ENCODE results near the gene CTXN3.

The CTXN3 gene

GRCh38 chr5:127696683-127697082 lies 47.8 kb downstream of the CTXN3 start:
- no peaks in the 10 kb centered on the region for H3K36me3 ChIP-seq (ENCODE audit: control insufficient read depth in 1 of 2, insufficient read depth in 2 of 2, low read length in 2 of 2)
- H3K27me3 ChIP-seq (ENCODE audit: control insufficient read depth in 1 of 2, insufficient read depth in 2 of 2, low read length in 2 of 2), result no peaks in the 10 kb centered on the region
- H3K4me1 ChIP-seq (ENCODE audit: control insufficient read depth in 1 of 2, insufficient read depth in 2 of 2, low read length in 2 of 2), result peaks cover 0 to 6% of the 10 kb centered on the region in 2 donors
- no peak overlapping the region for H3K9ac ChIP-seq (ENCODE audit: low read depth in 1 of 2, low read length in 2 of 2)
- no peak overlapping the region for H3K4me3 ChIP-seq (ENCODE audit: low read depth in 1 of 2, low read length in 2 of 2)
- no peaks in the 10 kb centered on the region for H3K9me3 ChIP-seq (ENCODE audit: control insufficient read depth in 1 of 2, low read length in 2 of 2)
- no peak overlapping the region for H3K27ac ChIP-seq (ENCODE audit: low read depth, low read length)

- no peaks in the 10 kb centered on the region for H3K9me3 ChIP-seq (ENCODE audit: control insufficient read depth in 1 of 2, low read length in 2 of 2)
- H3K9ac ChIP-seq (ENCODE audit: low read depth in 1 of 2, low read length in 2 of 2), result no peak overlapping the region
- no peak overlapping the region for H3K27ac ChIP-seq (ENCODE audit: low read depth, low read length)
- peaks cover 0 to 6% of the 10 kb centered on the region in 2 donors for H3K4me1 ChIP-seq (ENCODE audit: control insufficient read depth in 1 of 2, insufficient read depth in 2 of 2, low read length in 2 of 2)
- no peak overlapping the region for H3K4me3 ChIP-seq (ENCODE audit: low read depth in 1 of 2, low read length in 2 of 2)
- no peaks in the 10 kb centered on the region for H3K27me3 ChIP-seq (ENCODE audit: control insufficient read depth in 1 of 2, insufficient read depth in 2 of 2, low read length in 2 of 2)
- no peaks in the 10 kb centered on the region for H3K36me3 ChIP-seq (ENCODE audit: control insufficient read depth in 1 of 2, insufficient read depth in 2 of 2, low read length in 2 of 2)
These were observed 49.2 kb downstream of the CTXN3 start for GRCh38 chr5:127697894-127698600.

- Histone ChIP-seq H3K36me3 (ENCODE audit: control insufficient read depth in 1 of 2, insufficient read depth in 2 of 2, low read length in 2 of 2) (no peaks in the 10 kb centered on the region), H3K27me3 (ENCODE audit: control insufficient read depth in 1 of 2, insufficient read depth in 2 of 2, low read length in 2 of 2) (no peaks in the 10 kb centered on the region), H3K9ac (ENCODE audit: low read depth in 1 of 2, low read length in 2 of 2) (no peak overlapping the region), H3K4me1 (ENCODE audit: control insufficient read depth in 1 of 2, insufficient read depth in 2 of 2, low read length in 2 of 2) (peaks cover 0 to 6% of the 10 kb centered on the region in 2 donors), H3K27ac (ENCODE audit: low read depth, low read length) (no peak overlapping the region), H3K4me3 (ENCODE audit: low read depth in 1 of 2, low read length in 2 of 2) (no peak overlapping the region), H3K9me3 (ENCODE audit: control insufficient read depth in 1 of 2, low read length in 2 of 2) (no peaks in the 10 kb centered on the region)
These were observed 50.5 kb downstream of the CTXN3 start for GRCh38 chr5:127699416-127699815.

- Histone ChIP-seq H3K27ac (ENCODE audit: low read depth, low read length) (no peak overlapping the region), H3K4me3 (ENCODE audit: low read depth in 1 of 2, low read length in 2 of 2) (no peak overlapping the region), H3K27me3 (ENCODE audit: control insufficient read depth in 1 of 2, insufficient read depth in 2 of 2, low read length in 2 of 2) (no peaks in the 10 kb centered on the region), H3K9me3 (ENCODE audit: control insufficient read depth in 1 of 2, low read length in 2 of 2) (no peaks in the 10 kb centered on the region), H3K36me3 (ENCODE audit: control insufficient read depth in 1 of 2, insufficient read depth in 2 of 2, low read length in 2 of 2) (no peaks in the 10 kb centered on the region), H3K9ac (ENCODE audit: low read depth in 1 of 2, low read length in 2 of 2) (no peak overlapping the region), H3K4me1 (ENCODE audit: control insufficient read depth in 1 of 2, insufficient read depth in 2 of 2, low read length in 2 of 2) (peaks cover 0 to 6% of the 10 kb centered on the region in 2 donors)
These were observed 51.4 kb downstream of the CTXN3 start for GRCh38 chr5:127700237-127700766.

DNA sequence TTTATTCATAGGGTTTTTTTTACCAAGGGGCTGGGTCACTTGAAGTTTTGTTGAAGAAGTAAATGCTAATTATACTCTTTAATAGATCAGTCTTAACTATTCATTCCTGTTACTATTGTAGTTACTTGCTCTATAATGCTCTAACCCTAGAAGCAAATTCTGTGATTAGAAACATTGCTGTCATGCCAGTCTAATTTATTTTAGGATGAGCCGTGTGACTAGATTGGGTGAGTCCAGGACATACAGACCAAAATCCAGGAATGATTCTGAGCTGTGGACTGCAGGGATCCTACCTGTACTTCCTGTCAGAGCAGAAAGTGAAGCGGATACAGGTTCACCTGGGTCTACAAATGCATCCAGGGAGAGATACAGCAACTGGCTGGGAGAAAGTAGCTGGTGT lies 53.6 kb downstream of the CTXN3 start:
- Histone ChIP-seq H3K9ac (ENCODE audit: low read depth in 1 of 2, low read length in 2 of 2) (no peak overlapping the region), H3K4me1 (ENCODE audit: control insufficient read depth in 1 of 2, insufficient read depth in 2 of 2, low read length in 2 of 2) (peaks cover 0 to 6% of the 10 kb centered on the region in 2 donors), H3K27ac (ENCODE audit: low read depth, low read length) (no peak overlapping the region)

GRCh38 chr5:127702926-127703561 lies 54.2 kb downstream of the CTXN3 start, which contains the start of gene CCDC192:
CCDC192 (plus strand) TSS chr5:127703391; CDS start chr5:127703446, 55 bp downstream.
- no peak within 1 kb of the TSS for H3K4me3 ChIP-seq (ENCODE audit: low read depth in 1 of 2, low read length in 2 of 2)
- peaks cover 0 to 4% of the 10 kb centered on the region in 2 donors for H3K4me1 ChIP-seq (ENCODE audit: control insufficient read depth in 1 of 2, insufficient read depth in 2 of 2, low read length in 2 of 2)
- no peaks in the 10 kb centered on the region for H3K36me3 ChIP-seq (ENCODE audit: control insufficient read depth in 1 of 2, insufficient read depth in 2 of 2, low read length in 2 of 2)
- H3K9ac ChIP-seq (ENCODE audit: low read depth in 1 of 2, low read length in 2 of 2), result no peak within 1 kb of the TSS
- no peaks in the 10 kb centered on the region for H3K27me3 ChIP-seq (ENCODE audit: control insufficient read depth in 1 of 2, insufficient read depth in 2 of 2, low read length in 2 of 2)
- no peaks in the 10 kb centered on the region for H3K9me3 ChIP-seq (ENCODE audit: control insufficient read depth in 1 of 2, low read length in 2 of 2)
- no peak within 1 kb of the TSS for H3K27ac ChIP-seq (ENCODE audit: low read depth, low read length)

More for the DNA sequence above, 53.6 kb downstream of the CTXN3 start:
- Histone ChIP-seq H3K27me3 (ENCODE audit: control insufficient read depth in 1 of 2, insufficient read depth in 2 of 2, low read length in 2 of 2) (no peaks in the 10 kb centered on the region), H3K4me3 (ENCODE audit: low read depth in 1 of 2, low read length in 2 of 2) (no peak overlapping the region), H3K9me3 (ENCODE audit: control insufficient read depth in 1 of 2, low read length in 2 of 2) (no peaks in the 10 kb centered on the region), H3K36me3 (ENCODE audit: control insufficient read depth in 1 of 2, insufficient read depth in 2 of 2, low read length in 2 of 2) (no peaks in the 10 kb centered on the region)

GRCh38 chr5:127705120-127705892 lies 56.4 kb downstream of the CTXN3 start:
- no peaks in the 10 kb centered on the region for H3K4me1 ChIP-seq (ENCODE audit: control insufficient read depth in 1 of 2, insufficient read depth in 2 of 2, low read length in 2 of 2)
- H3K27me3 ChIP-seq (ENCODE audit: control insufficient read depth in 1 of 2, insufficient read depth in 2 of 2, low read length in 2 of 2), result no peaks in the 10 kb centered on the region
- H3K4me3 ChIP-seq (ENCODE audit: low read depth in 1 of 2, low read length in 2 of 2), result no peak overlapping the region
- H3K9me3 ChIP-seq (ENCODE audit: control insufficient read depth in 1 of 2, low read length in 2 of 2), result no peaks in the 10 kb centered on the region
- H3K36me3 ChIP-seq (ENCODE audit: control insufficient read depth in 1 of 2, insufficient read depth in 2 of 2, low read length in 2 of 2), result no peaks in the 10 kb centered on the region
- no peak overlapping the region for H3K27ac ChIP-seq (ENCODE audit: low read depth, low read length)
- no peak overlapping the region for H3K9ac ChIP-seq (ENCODE audit: low read depth in 1 of 2, low read length in 2 of 2)

GRCh38 chr5:127706691-127707090 lies 57.8 kb downstream of the CTXN3 start:
- no peak overlapping the region for H3K4me3 ChIP-seq (ENCODE audit: low read depth in 1 of 2, low read length in 2 of 2)
- H3K27ac ChIP-seq (ENCODE audit: low read depth, low read length), result no peak overlapping the region
- H3K9ac ChIP-seq (ENCODE audit: low read depth in 1 of 2, low read length in 2 of 2), result no peak overlapping the region

GRCh38 chr5:127707209-127707608 lies 58.3 kb downstream of the CTXN3 start:
- Histone ChIP-seq H3K9ac (ENCODE audit: low read depth in 1 of 2, low read length in 2 of 2) (no peak overlapping the region), H3K4me3 (ENCODE audit: low read depth in 1 of 2, low read length in 2 of 2) (no peak overlapping the region), H3K36me3 (ENCODE audit: control insufficient read depth in 1 of 2, insufficient read depth in 2 of 2, low read length in 2 of 2) (no peaks in the 10 kb centered on the region), H3K4me1 (ENCODE audit: control insufficient read depth in 1 of 2, insufficient read depth in 2 of 2, low read length in 2 of 2) (no peaks in the 10 kb centered on the region), H3K27ac (ENCODE audit: low read depth, low read length) (no peak overlapping the region), H3K9me3 (ENCODE audit: control insufficient read depth in 1 of 2, low read length in 2 of 2) (no peaks in the 10 kb centered on the region), H3K27me3 (ENCODE audit: control insufficient read depth in 1 of 2, insufficient read depth in 2 of 2, low read length in 2 of 2) (no peaks in the 10 kb centered on the region)

More at GRCh38 chr5:127706691-127707090, 57.8 kb downstream of the CTXN3 start:
- no peaks in the 10 kb centered on the region for H3K27me3 ChIP-seq (ENCODE audit: control insufficient read depth in 1 of 2, insufficient read depth in 2 of 2, low read length in 2 of 2)
- no peaks in the 10 kb centered on the region for H3K4me1 ChIP-seq (ENCODE audit: control insufficient read depth in 1 of 2, insufficient read depth in 2 of 2, low read length in 2 of 2)
- H3K9me3 ChIP-seq (ENCODE audit: control insufficient read depth in 1 of 2, low read length in 2 of 2), result no peaks in the 10 kb centered on the region
- no peaks in the 10 kb centered on the region for H3K36me3 ChIP-seq (ENCODE audit: control insufficient read depth in 1 of 2, insufficient read depth in 2 of 2, low read length in 2 of 2)
